Retinal pigment epithelial cell (primary cell): ENCODE data around the gene MRPS15.

Experiments
- DNase-seq: peaks from one replicate; pipeline ENCODE4 v3.0.0-alpha.2; 2010; ENCODE audit warnings: low read depth
- H3K4me3 ChIP-seq: 2 replicates; pipeline ENCODE4 v1.5.1; 2011; ENCODE audit warnings: mild to moderate bottlenecking, low read length, control low read depth, moderate library complexity
- CTCF ChIP-seq: conservative IDR thresholded peaks from 2 replicates; pipeline ENCODE4 v1.5.1; 2011; ENCODE audit warnings: low read depth, low read length, control low read depth, inconsistent platforms

The MRPS15 gene

GRCh38 chr1:36472656-36473055 is 8.5 kb upstream of the MRPS15 start:
- H3K4me3 ChIP-seq: no peak overlapping the region
- no peak for TF ChIP-seq CTCF
- DNase-seq: no peak

GRCh38 chr1:36471830-36472641 is 7.9 kb upstream of the MRPS15 start:
- no peak for TF ChIP-seq CTCF
- no peak overlapping the region for H3K4me3 ChIP-seq
- no peak for DNase-seq

GRCh38 chr1:36469163-36469562 is 5.0 kb upstream of the MRPS15 start:
- no peak overlapping the region for H3K4me3 ChIP-seq
- no peak for TF ChIP-seq CTCF
- no peak for DNase-seq

GRCh38 chr1:36467700-36468455 is 3.7 kb upstream of the MRPS15 start:
- TF ChIP-seq CTCF: no peak
- H3K4me3 ChIP-seq: no peak overlapping the region
- DNase-seq: no peak

- no peak overlapping the region for H3K4me3 ChIP-seq
- DNase-seq: no peak
- no peak for TF ChIP-seq CTCF
These were observed 2.8 kb upstream of the MRPS15 start for GRCh38 chr1:36467027-36467410.

GRCh38 chr1:36466370-36467026 is 2.3 kb upstream of the MRPS15 start:
- DNase-seq: no peak
- no peak for TF ChIP-seq CTCF
- no peak overlapping the region for H3K4me3 ChIP-seq
